ENCODE results near the gene HDAC4.

DNA sequence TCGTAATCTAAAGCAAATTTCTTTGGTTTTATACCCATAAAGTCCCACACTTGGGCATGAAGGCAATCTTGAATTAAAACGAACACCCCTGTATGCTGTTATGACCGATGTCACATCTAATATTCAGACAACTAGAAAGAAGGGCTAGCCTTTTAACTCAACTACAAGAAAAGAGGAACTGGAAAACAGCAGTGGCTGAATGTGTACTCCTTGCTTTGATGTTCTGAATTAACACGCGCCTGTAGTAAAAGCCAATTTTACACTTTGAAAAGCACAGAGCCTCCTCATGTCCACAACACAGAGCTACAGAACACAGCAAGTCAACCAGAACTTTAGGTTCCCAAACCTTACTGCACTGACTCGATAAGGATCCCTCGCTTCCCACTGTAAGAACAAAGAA lies 147.6 kb downstream of the HDAC4 start:
- TF ChIP-seq, protein P1, sequence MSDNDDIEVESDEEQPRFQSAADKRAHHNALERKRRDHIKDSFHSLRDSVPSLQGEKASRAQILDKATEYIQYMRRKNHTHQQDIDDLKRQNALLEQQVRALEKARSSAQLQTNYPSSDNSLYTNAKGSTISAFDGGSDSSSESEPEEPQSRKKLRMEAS (IDR thresholded peaks at IDR 0.05), result no peak
- TF ChIP-seq TAF1 (IDR thresholded peaks at IDR 0.05; ENCODE audit: low read depth) (no peak), CEBPB (IDR thresholded peaks at IDR 0.05) (no peak), RAD21 (IDR thresholded peaks at IDR 0.05; ENCODE audit: low read depth) (no peak)

Data from Ishikawa (cell line).